ENCODE data around the gene C19orf81.

Gene C19orf81

DNA sequence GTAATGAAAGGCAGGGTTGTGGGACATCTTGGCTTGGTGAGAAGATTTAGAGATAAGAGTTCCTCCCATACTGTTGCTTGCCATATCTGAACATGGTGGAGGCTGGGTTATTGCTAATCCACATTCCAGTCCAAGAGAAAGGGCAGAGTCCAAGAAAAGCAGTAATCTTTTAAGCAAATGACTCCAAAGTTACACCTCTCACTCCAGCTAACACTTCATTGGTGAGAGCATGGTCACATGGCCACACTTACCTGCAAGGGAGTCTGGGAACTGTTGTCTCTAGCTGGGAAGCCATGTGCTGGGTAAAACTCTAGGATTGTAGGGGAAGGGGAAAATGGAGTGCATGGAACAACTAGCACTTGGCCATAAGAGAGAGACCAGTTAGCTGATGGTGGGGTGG lies 5.6 kb downstream of the C19orf81 start:
- TF ChIP-seq, protein P1, sequence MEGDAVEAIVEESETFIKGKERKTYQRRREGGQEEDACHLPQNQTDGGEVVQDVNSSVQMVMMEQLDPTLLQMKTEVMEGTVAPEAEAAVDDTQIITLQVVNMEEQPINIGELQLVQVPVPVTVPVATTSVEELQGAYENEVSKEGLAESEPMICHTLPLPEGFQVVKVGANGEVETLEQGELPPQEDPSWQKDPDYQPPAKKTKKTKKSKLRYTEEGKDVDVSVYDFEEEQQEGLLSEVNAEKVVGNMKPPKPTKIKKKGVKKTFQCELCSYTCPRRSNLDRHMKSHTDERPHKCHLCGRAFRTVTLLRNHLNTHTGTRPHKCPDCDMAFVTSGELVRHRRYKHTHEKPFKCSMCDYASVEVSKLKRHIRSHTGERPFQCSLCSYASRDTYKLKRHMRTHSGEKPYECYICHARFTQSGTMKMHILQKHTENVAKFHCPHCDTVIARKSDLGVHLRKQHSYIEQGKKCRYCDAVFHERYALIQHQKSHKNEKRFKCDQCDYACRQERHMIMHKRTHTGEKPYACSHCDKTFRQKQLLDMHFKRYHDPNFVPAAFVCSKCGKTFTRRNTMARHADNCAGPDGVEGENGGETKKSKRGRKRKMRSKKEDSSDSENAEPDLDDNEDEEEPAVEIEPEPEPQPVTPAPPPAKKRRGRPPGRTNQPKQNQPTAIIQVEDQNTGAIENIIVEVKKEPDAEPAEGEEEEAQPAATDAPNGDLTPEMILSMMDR (IDR thresholded peaks at IDR 0.05; ENCODE audit: insufficient read depth, low read depth, low read length, missing control alignments): no peak
- no peak for DNase-seq (ENCODE audit: low read depth)
- no peak overlapping the region for H3K4me3 ChIP-seq (ENCODE audit: low read length)

DNA sequence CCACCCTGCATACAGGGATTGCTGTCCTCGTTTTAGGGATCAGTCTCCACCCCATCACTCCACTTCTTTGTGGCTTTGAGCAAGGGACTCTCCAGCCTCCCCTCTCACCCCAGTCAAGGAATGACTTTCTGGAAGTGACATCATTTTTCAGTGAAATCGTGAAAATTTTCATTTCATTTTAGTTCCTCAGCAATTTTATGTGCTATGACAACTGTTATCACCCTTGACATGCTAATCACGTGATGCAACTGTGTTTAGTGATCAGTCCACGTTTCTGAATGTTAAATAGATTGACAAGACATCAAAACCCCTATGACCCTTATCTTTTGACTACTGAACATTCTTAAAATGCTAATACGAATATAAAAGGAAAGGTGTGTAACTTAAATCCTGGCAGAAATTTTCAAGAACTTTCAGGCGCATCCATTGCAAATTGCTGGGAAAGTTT lies 8.0 kb downstream of the C19orf81 start:
- TF ChIP-seq, protein P1 (IDR thresholded peaks at IDR 0.05; ENCODE audit: insufficient read depth, low read depth, low read length, missing control alignments): no peak
- no peak overlapping the region for H3K4me3 ChIP-seq (ENCODE audit: low read length)
- DNase-seq (ENCODE audit: low read depth): no peak

DNA sequence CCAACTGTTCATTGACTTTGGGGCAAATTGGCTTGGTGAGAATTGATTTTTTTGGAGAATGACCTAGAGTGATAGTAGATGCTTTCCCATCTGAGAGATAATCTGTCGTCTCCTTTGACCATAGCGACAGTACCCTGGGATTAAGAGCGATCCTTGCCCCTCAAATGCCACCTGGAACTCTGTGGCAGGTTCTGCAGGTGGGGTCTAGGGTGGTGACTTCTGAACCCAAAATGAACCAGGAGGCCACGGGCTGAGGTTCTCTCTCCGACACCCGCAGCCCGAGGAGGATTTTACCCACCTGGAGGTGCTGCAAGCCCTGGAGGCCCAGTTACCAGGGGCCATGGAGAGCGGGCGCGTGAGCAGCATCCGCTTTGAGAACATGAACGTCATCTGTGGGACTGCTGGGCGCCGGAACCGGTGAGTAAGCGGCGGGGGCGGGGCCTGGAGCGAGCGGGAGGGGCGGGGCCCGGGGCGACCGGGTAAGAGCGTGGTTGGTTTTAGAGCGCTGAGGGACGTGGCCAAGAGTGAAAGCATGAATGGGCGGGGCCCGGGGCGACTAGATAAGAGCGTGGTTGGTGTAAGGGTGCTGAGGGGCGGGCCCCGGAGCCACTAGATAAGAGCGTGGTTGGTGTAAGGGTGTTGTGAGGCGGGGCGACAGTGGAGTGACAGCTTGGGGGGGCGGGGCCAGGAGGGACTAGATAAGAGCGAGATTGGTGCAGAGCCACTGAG lies 8.6 kb downstream of the C19orf81 start:
- H3K4me3 ChIP-seq (ENCODE audit: low read length): no peak overlapping the region
- TF ChIP-seq, protein P1 (IDR thresholded peaks at IDR 0.05; ENCODE audit: insufficient read depth, low read depth, low read length, missing control alignments): no peak
- DNase-seq (ENCODE audit: low read depth): peak; percentile 43

DNA sequence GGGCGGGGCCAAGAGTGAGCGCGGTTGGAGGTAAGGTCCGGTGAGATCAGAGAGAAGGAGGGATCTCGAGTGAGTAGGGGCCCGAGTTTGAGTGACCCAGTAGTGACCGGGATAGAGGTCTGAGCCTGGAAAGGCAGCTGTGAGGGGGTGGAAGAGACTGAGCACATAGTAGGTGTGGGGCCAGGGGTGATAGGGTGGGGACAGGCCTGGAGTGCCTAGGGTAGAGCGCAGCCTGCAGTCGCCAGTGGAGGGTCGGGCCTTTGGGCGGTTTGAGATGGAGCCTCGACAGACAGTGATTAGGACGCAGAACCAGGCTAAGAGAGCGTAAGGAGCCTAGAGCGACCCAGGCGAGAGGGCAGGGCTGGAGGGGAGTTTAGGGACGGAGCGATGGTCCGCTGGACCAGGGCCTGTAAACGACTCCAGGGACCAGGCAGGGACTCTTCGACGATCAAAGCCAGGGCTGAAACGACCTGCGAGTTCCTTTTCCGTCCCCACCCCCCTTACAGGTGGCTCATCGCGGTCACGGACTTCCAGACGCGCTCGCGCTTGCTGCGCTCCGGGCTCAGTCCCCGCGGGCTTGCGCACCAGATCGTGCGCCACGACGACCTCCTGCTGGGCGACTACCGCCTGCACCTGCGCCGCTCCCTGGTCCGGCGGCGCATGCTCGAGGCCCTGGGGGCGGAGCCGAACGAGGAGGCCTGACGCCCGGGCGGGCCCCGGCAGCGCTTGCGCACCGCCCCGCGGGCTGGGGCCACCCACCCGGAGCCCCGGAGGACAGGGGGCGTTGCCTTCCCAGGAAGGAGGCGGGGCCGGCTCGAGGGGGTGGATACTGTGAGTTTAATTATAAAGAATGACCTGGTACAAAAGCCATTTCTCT lies 9.4 kb downstream of the C19orf81 start:
- H3K4me3 ChIP-seq (ENCODE audit: low read length): no peak overlapping the region
- peak; percentile 6 for DNase-seq (ENCODE audit: low read depth)
- TF ChIP-seq, protein P1 (IDR thresholded peaks at IDR 0.05; ENCODE audit: insufficient read depth, low read depth, low read length, missing control alignments): no peak

DNA sequence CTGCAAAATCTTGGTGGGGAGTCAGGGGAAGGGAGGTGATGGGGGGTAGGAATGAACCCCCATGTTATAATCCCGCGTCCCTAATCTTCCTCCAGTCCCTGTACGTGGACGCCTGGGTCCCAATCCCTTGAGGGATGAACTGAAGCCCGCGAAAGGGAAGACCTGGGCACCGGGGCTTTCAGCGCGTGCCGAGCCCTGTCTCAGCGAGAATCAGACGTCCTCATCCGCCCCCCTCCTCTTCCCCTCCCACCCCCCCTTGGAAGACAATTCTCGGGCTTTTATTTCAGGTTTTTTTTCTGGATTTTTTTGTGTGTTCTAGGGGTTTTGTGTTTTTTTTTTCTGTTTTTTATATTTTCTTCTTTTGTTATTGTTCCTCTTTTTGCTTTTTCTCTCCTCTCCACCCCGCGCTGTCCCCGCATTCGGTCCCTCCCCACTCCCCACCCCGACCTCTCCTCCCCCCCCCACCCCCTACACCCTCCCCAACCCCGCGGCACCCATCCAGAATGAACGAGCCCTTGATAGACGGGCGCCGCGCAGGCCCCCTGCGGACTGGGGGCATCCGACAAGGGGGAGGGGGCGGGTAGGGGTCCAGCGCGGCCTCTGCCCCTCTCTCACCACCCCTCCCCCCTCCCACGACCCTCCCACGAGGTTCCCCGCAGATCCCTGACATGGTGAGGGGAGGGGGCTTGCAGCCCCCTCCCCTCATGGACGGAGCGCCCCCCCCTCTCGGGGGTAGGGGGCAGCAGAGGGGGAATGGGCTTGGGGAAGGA lies 10.3 kb downstream of the C19orf81 start:
- no peak for DNase-seq (ENCODE audit: low read depth)
- TF ChIP-seq, protein P1 (IDR thresholded peaks at IDR 0.05; ENCODE audit: insufficient read depth, low read depth, low read length, missing control alignments): no peak
- H3K4me3 ChIP-seq (ENCODE audit: low read length): no peak overlapping the region

DNA sequence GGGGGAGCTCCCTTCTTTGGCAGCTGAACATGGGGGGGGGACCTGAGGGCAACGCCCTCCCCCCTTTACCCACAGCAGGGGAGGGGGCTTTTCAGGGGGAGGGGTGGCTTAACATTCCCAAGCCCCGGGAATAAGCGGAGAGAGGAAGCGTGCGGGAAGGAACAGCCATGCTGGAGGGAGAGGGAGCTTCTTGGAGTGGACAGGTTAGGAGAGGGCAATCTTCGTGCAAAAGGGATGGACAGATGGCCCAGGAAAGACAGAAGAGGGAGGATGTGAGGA lies 10.8 kb downstream of the C19orf81 start:
- no peak overlapping the region for H3K4me3 ChIP-seq (ENCODE audit: low read length)
- DNase-seq (ENCODE audit: low read depth): no peak
- TF ChIP-seq, protein P1 (IDR thresholded peaks at IDR 0.05; ENCODE audit: insufficient read depth, low read depth, low read length, missing control alignments): no peak
